Uterus (tissue), 2 donors: ENCODE measurements around the gene MIGA2.

Source experiments
- CTCF ChIP-seq, 4 experiments: fragments of 200-600 bp in 2 of 4; fragments of 450-650 bp in 2 of 4; sonication (generic) in 2 of 4; IDR thresholded peaks; one replicate each; pipeline ENCODE4 v1.5.1; 2016 to 2019; ENCODE audit warnings: antibody characterized with exemption in 4 of 4, mild to moderate bottlenecking in 2 of 4, moderate library complexity in 1 of 4
- POLR2A ChIP-seq, 2 donors: fragments of 450-650 bp; IDR thresholded peaks; one replicate each; pipeline ENCODE4 v1.6.1; 2016; ENCODE audit warnings: antibody characterized with exemption in 2 of 2, mild to moderate bottlenecking in 1 of 2, moderate library complexity in 1 of 2

DNA sequence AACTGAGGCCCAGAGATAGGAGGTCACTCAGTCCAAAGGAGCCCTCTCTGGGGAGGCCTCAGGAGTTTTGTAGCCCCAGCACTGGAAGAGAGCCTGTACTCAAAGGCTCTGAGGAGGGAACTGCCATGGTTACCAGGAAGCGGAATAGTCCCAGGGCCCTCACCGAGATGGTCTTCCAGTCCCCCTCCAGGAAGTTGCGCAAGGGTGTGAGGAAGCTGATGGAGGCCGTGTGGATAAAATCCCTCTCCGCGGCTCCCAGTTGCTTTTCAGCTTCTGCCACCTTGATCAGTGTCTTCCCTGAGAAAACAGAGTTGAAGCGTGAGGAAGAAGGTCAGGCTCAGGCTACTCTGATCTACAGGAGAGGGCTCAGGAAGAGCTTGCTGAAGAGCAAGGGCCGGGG is 21.8 kb upstream of the MIGA2 start:
- no peak for TF ChIP-seq CTCF (IDR thresholded peaks at IDR 0.05)
- no peak for TF ChIP-seq POLR2A (IDR thresholded peaks at IDR 0.05)
